Esophagus muscularis mucosa (tissue), 3 donors: ENCODE measurements around the gene UGT1A7.

Experiments used
- EP300 ChIP-seq: sonication (generic); formaldehyde crosslinking; IDR thresholded peaks from one replicate; pipeline ENCODE4 v1.6.1; 2017; ENCODE audit warnings: antibody characterized with exemption
- TF ChIP-seq, protein P1 (sequence below), 3 experiments: fragments of 200-600 bp in 2 of 3; fragments of 450-650 bp in 1 of 3; sonication (generic) in 2 of 3; IDR thresholded peaks; one replicate each; pipeline ENCODE4 v1.5.1; 2017 to 2019; ENCODE audit warnings: antibody characterized with exemption in 3 of 3, mild to moderate bottlenecking in 2 of 3, moderate library complexity in 1 of 3

DNA sequence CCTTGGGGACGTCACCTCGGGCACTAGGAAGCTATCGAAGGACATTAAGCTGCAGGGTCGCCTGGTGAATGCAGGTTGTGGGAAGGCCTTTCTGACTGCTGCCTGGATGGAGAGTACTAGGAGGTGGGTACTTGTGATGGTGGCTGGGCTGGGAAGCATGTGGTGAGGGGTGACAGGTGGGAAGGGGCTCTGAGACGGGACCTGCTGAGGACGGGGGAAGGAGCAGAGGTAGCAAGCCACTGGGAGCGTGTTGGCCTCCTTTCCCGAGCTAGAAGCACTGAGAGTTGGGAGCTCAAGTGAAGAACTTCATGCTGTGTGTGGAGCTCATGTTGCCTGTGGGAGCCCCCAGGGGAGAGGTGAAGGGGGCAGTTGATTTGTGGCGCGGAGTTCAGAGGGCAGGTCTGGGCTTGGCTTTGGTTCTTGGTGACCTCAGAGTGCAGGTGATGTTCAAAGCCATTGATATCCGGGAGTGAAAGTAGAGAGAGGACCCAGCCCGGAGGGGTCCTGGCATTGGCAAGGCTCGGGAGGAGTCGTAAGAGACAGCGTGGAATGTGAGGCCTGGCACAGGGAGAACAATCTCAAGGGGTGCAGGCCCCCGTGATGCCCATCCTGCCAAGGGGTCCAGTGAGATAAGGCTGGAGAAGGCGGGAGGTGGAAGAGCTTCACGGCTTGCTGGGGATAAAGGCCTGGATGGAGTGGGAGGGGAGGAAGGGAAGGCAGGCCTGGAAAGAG is 109.6 kb downstream of the UGT1A7 start:
- TF ChIP-seq, protein P1, sequence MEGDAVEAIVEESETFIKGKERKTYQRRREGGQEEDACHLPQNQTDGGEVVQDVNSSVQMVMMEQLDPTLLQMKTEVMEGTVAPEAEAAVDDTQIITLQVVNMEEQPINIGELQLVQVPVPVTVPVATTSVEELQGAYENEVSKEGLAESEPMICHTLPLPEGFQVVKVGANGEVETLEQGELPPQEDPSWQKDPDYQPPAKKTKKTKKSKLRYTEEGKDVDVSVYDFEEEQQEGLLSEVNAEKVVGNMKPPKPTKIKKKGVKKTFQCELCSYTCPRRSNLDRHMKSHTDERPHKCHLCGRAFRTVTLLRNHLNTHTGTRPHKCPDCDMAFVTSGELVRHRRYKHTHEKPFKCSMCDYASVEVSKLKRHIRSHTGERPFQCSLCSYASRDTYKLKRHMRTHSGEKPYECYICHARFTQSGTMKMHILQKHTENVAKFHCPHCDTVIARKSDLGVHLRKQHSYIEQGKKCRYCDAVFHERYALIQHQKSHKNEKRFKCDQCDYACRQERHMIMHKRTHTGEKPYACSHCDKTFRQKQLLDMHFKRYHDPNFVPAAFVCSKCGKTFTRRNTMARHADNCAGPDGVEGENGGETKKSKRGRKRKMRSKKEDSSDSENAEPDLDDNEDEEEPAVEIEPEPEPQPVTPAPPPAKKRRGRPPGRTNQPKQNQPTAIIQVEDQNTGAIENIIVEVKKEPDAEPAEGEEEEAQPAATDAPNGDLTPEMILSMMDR (IDR thresholded peaks at IDR 0.05), result no peak
- no peak for TF ChIP-seq EP300
